ENCODE results near the gene ST3GAL4.
"Not testable (repeated sequence)": the region's sequence is repeated elsewhere in the genome, so short reads cannot be mapped to it uniquely, and the experiment has no call there.

The ST3GAL4 gene

DNA sequence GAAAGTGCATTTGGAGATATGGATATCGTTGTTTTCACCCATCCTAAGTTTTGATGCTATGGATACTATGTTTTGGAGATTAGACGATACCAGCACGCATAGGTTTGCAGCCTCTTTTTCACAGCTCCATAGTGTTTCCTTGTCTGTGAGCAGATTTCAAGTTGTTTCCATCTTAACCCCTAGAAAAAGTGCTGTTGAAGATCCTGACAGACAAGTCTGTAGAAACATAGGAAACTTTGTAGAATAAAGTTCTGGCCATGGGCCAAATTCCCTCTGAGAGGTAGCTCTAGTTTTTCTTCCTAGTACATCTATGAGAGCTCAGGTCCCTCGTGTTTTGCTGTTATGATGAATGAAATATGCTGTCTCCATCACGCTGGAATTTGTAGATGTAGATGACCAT, 32.4 kb downstream of the ST3GAL4 start:
- DNase-seq (ENCODE audit: low spot score) = no peak

GRCh38 chr11:126390272-126390867, 34.9 kb downstream of the ST3GAL4 start:
- no peak for DNase-seq (ENCODE audit: low spot score)

DNA sequence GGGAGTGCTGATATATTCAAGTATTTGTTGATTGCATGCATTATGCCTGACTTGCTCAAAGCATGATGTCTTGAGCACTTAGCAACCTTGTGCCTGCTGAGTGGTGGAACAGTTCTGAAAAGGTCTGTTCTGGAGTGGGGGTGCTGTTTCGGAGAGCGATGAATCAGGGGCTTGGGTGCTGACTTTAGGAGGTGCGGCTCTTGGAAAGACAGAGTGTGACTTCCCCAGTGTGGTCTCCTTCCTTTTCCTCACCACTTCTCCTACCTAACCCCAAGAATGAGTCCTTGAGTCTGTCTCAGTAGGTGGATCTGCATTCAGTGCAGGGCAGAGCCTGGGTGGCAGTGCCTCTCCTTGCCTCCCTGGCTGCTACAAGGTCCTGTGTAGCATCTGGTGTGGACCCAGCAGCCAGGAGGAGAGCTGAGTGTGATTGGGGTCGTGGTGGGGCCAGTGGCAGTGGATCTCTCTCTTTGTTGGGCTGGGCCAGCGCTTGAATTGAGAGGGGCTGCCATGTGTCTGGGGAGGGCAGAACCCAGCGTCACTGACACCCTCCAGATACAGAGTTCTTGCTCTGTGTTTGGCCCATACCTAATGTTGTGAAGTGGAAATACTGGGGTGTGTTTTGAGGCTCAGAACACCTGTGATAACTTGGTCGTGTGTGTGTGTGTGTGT, 35.9 kb downstream of the ST3GAL4 start:
- no peak for DNase-seq (ENCODE audit: low spot score)

GRCh38 chr11:126391970-126392632, 36.6 kb downstream of the ST3GAL4 start:
- DNase-seq (ENCODE audit: low spot score) = no peak

DNA sequence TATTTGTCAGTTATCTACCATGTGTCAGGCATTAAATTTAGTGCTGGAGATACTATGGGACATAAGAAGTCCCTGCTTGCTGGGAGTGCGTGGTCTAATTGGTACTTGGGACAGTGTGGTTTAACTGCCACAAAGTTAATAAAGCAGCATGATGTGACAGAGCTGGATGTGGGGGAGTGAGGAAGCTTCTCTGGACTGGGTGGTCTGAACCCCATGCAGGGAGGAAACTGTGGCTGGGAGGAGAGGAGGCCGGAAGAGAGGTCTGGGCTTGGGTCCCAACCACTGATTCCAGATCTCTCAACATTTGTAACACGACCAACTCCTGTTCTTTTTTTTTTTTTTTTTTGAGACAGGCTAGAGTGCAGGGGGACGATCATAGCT, 37.1 kb downstream of the ST3GAL4 start:
- no peak for DNase-seq (ENCODE audit: low spot score)

GRCh38 chr11:126393143-126393542, 37.7 kb downstream of the ST3GAL4 start:
- no peak for DNase-seq (ENCODE audit: low spot score)

- DNase-seq (ENCODE audit: low spot score) = no peak
Measured at GRCh38 chr11:126394036-126394435, 38.5 kb downstream of the ST3GAL4 start.

- DNase-seq (ENCODE audit: low spot score) = not testable (repeated sequence)
Measured at GRCh38 chr11:126394634-126395072, 39.2 kb downstream of the ST3GAL4 start.

GRCh38 chr11:126395784-126396183, 40.3 kb downstream of the ST3GAL4 start:
- DNase-seq (ENCODE audit: low spot score) = not testable (repeated sequence)

DNA sequence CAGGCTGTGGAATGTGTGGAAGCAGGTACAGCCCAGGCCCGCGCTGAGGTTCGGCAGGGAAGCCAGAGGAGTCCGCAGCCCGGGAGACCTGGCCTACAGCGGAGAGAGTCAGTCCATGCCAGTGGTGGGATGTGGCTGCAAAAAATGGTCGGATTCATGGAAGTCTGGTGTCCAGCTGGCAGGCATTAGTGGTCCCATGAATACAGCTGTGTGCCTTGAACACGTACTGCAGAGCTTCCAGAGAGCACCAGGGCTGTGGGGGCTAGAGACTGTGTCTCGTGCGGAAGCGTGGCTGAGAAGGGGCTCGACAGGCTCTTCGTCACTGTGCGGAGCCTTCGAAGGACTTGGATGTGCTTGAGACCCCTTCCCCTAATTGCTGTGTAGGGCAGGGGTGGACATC, 40.8 kb downstream of the ST3GAL4 start:
- not testable (repeated sequence) for DNase-seq (ENCODE audit: low spot score)

GRCh38 chr11:126396965-126397364, 41.5 kb downstream of the ST3GAL4 start:
- no peak for DNase-seq (ENCODE audit: low spot score)

GRCh38 chr11:126398296-126398695, 42.8 kb downstream of the ST3GAL4 start:
- DNase-seq (ENCODE audit: low spot score) = no peak

- DNase-seq (ENCODE audit: low spot score) = no peak
Measured at GRCh38 chr11:126398721-126399120, 43.2 kb downstream of the ST3GAL4 start.

- DNase-seq (ENCODE audit: low spot score) = no peak
Measured at GRCh38 chr11:126400019-126400418, 44.5 kb downstream of the ST3GAL4 start.

DNA sequence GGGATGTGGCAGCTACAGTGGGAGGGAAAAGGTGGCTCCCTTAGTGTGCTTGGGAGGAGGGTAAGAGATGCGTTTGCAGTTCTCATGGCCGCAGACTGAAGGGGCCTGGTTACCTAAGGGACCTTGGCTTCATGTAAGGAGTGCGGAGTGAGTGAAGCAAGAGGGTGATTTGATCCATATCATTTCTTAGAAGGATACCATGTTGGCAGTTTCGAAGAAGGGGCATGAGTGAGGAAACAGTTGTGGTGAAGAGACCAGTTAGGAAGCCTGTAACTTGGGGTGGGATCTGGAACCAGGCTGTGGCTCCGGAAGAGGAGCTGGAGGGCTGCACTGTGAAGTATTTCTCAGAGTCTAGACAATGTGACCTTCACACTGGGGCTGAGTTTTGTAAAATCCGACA, 45.0 kb downstream of the ST3GAL4 start:
- DNase-seq (ENCODE audit: low spot score) = no peak

GRCh38 chr11:126403022-126403581, 47.6 kb downstream of the ST3GAL4 start:
- peak; percentile 32 for DNase-seq (ENCODE audit: low spot score)

GRCh38 chr11:126403658-126404057, 48.2 kb downstream of the ST3GAL4 start:
- DNase-seq (ENCODE audit: low spot score) = no peak

DNA sequence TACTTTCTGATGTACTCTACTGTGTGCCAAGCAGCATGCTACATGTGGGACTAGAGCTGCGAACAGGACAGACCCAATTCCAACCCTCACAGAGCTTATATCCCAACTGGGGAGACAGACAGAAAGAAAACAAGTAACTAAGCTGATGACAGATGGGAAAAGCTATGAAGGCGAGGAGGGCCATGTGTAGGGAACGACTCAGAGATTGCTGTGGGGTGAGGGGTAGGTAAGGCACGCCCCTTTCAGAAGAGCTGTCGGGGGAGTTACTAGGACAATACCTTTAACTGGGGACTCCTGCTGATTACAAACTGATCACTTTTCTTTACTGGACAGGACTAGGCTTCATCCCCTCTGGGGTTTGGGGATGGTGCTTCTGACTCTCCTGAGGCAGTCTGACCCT, 48.9 kb downstream of the ST3GAL4 start:
- no peak for DNase-seq (ENCODE audit: low spot score)

DNA sequence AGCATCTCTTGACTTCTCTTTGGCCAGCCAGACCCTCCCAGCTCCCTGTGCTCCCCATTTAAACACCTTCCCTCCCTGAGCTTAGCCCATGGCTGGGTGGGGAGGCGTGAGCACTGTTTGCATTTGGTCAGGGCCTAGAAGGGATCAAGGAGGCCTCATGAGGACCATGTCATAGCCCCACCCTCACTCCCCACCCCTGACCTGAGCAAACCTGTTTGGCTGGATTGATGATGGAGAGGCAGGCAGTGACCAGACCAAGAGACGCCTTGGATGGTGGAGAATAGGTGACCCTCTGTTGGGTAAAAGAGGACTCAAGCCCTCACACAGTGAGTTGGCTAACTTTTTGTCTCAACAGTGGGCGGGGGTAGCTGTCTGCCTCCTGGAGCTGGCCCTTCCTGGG, 49.9 kb downstream of the ST3GAL4 start:
- no peak for DNase-seq (ENCODE audit: low spot score)

- DNase-seq (ENCODE audit: low spot score) = no peak
Measured at GRCh38 chr11:126405906-126406305, 50.4 kb downstream of the ST3GAL4 start.

GRCh38 chr11:126406368-126406767, 50.9 kb downstream of the ST3GAL4 start:
- DNase-seq (ENCODE audit: low spot score) = no peak

GRCh38 chr11:126407101-126407521, 51.6 kb downstream of the ST3GAL4 start:
- DNase-seq (ENCODE audit: low spot score) = no peak

- DNase-seq (ENCODE audit: low spot score) = no peak
Measured at GRCh38 chr11:126407682-126408288, 52.3 kb downstream of the ST3GAL4 start.
